Stimulated activated CD4-positive, alpha-beta T cell treated with anti-CD3 and anti-CD28 coated beads, Interleukin-12 subunit alpha, Interleukin-12 subunit beta, amount 100 ng/mL, for 24 hours (primary cell): ENCODE measurements around the gene SOD1.
A peak's percentile ranks its signal among the peaks of the same experiment; 100 is the strongest.
"Not testable (repeated sequence)": the region's sequence is repeated elsewhere in the genome, so short reads cannot be mapped to it uniquely, and the experiment has no call there.

Experiments
- DNase-seq, 2 experiments: peaks; one replicate each; pipeline ENCODE4 v3.0.0-alpha.2; 2020; ENCODE audit warnings: low read depth in 2 of 2

Gene SOD1

GRCh38 chr21:31654821-31655580, 4.5 kb upstream of the SOD1 start:
- DNase-seq = not testable (repeated sequence)

- peak; percentile 27 to 54 for DNase-seq
Observed at GRCh38 chr21:31656199-31657095, 3.0 kb upstream of the SOD1 start.

DNA sequence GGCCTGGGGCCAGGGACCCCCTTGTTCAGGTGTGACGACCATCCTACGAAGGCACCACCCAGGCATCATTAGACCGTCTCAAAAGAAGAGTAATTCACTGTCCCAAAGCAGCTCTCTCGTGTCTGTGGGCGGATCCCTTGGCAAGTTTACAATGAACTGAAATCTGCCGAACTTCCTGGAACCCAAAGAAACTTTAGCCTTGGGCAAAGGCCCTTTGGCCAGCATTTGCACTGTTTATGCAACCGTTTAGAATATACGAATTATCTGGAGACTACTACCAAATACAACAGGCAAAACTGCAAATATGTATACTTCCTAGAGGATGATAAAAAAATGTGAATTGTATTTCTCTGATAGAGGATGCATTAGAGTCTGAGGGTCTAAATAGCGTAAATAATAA, 1.4 kb upstream of the SOD1 start:
- DNase-seq = no peak

GRCh38 chr21:31659286-31659535, 282 bp upstream of the SOD1 start:
- DNase-seq = no peak

DNA sequence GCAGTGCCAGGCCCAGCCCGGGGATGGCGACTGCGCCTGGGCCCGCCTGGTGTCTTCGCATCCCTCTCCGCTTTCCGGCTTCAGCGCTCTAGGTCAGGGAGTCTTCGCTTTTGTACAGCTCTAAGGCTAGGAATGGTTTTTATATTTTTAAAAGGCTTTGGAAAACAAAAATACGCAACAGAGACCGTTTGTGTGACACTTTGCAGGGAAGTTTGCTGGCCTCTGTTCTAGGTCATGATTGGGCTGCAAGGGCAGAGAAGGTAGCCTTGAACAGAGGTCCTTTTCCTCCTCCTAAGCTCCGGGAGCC, 719 bp downstream of the SOD1 start:
- DNase-seq = no peak

- no peak for DNase-seq
Observed at GRCh38 chr21:31660591-31660990, 1.1 kb downstream of the SOD1 start.

- no peak for DNase-seq
Observed at GRCh38 chr21:31663584-31664249, 4.2 kb downstream of the SOD1 start.

DNA sequence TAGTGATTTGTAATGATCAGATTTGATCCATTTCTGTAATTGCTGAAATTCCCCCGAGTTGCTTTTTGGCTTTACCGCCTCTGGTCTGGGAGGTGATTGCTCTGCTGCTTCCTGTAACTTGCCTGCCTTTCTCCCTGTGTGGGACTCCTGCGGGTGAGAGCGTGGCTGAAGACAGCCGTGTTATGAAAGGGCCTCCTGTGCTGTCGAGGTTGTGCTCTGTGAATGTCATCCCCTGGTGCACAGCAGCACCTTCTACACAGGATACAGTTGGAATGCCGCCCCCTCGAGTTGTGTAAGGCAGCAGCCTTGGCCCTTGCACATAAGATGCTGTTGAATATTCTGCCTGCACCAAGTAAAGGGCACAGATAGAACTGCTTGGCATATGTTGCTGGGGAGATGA, 5.9 kb downstream of the SOD1 start:
- peak in 1 of 2 experiments; percentile 20 for DNase-seq

DNA sequence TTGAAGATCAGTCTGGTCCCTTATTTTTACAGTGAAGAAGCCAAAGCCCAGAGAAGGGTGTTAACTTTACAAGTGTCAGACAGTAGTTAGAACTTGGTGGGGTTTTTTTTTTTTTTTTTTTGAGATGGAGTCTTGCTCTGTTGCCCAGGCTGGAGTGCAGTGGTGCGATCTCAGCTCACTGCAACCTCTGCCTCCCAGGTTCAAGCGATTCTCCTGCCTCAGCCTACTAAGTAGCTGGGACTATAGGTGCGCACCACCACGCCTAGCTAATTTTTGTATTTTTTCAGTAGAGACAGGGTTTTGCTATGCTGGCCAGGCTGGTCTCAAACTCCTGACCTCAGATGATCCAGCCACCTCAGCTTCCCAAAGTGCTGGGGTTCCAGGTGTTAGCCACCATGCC, 6.4 kb downstream of the SOD1 start:
- not testable (repeated sequence) for DNase-seq

GRCh38 chr21:31666445-31667010, 7.0 kb downstream of the SOD1 start:
- no peak for DNase-seq

- DNase-seq = no peak
Observed at GRCh38 chr21:31667132-31667531, 7.6 kb downstream of the SOD1 start.

DNA sequence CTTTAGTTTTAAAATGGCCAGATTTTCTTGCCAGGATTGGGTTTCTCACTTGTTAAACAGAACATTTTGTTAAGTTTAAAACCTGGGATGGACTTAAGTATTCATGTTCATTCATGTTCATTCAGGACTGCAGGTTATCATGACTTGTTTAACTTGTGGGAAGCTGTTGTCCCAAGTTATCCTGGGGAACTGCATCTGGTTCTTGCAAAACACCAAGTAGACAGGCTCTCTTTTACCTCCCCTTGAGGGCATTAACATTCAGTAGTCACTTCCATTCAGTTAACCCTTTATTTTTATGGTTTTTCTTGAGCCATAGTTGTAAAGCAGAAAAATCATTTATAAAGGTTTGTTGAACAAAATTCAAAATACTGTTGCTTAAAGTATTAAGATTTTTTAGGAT, 8.1 kb downstream of the SOD1 start:
- no peak for DNase-seq

DNA sequence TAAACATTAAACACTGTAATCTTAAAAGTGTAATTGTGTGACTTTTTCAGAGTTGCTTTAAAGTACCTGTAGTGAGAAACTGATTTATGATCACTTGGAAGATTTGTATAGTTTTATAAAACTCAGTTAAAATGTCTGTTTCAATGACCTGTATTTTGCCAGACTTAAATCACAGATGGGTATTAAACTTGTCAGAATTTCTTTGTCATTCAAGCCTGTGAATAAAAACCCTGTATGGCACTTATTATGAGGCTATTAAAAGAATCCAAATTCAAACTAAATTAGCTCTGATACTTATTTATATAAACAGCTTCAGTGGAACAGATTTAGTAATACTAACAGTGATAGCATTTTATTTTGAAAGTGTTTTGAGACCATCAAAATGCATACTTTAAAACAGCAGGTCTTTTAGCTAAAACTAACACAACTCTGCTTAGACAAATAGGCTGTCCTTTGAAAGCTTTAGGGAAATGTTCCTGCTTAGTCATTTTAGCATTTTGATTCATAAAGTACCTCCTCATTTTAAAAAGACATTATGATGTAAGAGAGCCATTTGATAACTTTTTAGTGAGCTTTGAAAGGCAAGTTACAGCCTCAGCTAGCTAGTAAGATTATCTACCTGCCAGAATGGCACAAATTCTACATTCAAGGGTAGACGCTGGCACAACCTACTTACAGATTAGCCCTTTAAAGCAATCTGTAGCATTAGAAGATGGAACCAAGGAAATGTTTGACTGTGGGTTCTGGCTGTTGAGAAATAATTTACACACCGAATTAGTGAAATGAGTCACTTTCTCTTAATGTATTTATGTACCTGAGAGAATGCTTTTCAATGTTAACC, 9.4 kb downstream of the SOD1 start:
- no peak for DNase-seq

GRCh38 chr21:31670070-31670469, 10.6 kb downstream of the SOD1 start:
- DNase-seq = no peak

GRCh38 chr21:31671146-31671716, 11.7 kb downstream of the SOD1 start:
- DNase-seq = no peak

DNA sequence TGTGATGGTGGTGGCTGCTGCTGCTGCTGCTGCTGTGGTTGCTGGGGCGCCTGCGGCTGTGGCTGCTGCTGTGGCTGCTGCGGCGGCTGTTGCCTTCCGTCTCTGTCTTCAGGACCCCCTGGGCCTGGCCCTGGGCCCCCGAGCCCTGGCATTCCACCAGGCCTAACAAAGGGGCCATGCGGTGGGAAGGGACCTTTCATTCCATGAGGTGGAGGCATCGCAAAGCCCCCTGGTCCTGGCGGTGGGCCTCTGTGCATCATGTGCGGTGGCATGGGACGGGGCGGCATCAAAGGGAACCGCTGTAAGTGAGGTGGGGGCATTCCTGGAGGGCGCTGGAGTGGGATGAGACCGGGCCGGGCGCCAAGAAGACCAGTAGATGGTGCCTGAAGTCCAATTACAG, 12.4 kb downstream of the SOD1 start:
- DNase-seq = no peak

DNA sequence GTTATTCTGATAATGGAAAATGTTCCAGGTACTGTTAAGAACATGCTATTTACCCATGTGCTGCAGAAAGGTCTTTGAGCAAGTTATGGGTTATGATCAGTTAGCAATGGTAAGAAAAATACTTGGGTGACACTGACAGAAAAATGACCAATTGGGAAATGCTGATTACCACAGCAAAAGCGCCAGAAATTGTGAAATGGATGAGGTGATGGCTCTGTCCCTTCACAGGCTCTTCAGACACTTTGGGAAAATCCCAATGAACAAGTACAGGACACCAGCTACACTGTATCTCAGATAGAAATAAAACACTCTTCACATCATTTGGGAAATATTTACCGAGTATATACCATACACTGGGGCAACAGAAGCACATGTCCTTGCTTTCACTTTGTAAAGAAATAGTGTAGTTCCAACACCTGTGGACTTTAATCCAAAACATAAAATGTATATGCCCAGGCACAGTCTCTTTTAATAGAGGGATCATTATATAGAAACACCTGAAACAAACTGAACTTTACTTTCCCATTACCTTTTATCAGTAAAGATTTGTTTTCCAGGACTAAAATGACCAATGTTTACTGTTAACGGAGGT, 13.9 kb downstream of the SOD1 start:
- DNase-seq = no peak

DNA sequence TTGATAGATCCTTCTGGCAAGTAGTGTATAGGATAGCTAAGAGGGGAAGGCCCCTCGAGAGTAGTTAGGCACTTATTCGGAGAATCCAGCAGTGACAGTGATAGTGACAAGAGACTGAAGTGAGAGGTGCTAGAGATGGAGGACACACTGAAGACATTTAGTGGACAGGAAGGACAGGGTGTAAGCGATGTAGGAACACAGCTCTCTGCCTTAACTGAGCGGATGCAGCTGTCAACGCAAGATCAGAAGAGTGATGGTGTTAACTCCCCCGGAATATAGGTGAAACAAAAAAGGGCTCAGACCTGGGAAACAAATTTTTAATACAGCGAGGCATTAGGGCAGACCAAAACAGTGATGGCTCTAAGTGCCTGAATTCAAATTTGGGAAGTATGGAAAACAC, 15.8 kb downstream of the SOD1 start:
- no peak for DNase-seq

- DNase-seq = no peak
Observed at GRCh38 chr21:31675960-31676359, 16.5 kb downstream of the SOD1 start.

DNA sequence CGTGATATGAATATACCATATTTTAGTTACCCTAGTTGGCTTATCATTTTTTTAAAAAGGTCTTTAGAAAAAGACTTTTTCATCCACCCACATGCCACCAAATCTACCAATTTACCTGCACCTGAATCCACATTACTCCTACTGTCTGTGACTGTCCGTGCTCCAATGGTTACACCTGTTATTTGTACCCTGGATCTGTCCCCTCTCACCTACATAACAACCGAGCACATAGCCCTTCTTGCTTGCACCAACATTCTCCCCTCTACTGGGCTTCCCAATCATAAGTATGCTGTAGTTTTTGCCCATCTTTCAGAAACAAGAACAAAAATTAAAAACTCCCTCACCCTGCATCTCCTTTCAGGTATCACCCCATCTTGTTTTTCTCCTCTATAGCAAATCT, 17.6 kb downstream of the SOD1 start:
- DNase-seq = no peak

DNA sequence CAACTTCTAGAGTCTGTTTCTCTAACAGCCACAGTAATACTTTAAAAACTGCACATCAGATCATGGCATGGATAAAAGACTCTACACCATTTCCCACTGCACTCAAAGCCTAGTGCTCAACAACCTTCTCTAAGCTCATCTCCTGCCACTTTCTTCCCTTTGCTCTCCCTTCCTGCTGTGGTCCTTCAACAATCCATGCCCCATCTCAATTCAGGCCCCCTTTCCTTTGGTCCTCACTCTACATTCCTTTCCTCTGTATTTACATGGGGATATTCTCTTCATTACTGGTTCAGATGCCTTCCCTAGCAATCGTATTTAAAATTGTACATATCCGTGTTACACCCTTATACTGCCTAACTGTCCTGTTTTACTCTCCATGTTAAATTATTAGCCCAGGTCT, 19.0 kb downstream of the SOD1 start:
- DNase-seq = no peak
